CD4-positive, alpha-beta T cell treated with Interleukin-10 for 1 hour (primary cell): ENCODE measurements around the gene CORIN.
"Not testable (repeated sequence)": the region's sequence is repeated elsewhere in the genome, so short reads cannot be mapped to it uniquely, and the experiment has no call there.

Experiments used
- DNase-seq: peaks from one replicate; pipeline ENCODE4 v3.0.0-alpha.2; 2020

The CORIN gene

GRCh38 chr4:47624031-47624441 lies 213.8 kb downstream of the CORIN start:
- no peak for DNase-seq

DNA sequence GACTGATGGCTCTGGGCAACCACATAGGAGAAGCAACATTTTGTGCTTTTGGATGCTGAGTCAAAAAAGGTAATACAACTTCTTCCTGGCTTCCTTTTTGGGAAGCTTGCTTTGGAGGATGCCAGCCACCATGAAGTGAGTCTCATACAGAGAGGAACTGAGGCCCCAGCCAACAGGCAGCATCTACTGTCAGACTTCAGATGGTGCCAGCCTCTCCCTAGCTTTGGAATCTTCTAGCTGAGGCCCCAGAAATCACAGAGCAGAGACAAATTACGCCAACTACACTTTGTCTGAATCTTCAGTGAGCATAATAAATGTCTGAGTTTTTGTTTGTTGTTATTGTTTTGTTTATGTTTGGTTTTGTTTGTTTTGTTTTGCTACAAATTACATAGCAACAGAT lies 216.7 kb downstream of the CORIN start:
- DNase-seq, result no peak

- DNase-seq, result no peak
Observed at GRCh38 chr4:47619691-47620090, 218.2 kb downstream of the CORIN start.

DNA sequence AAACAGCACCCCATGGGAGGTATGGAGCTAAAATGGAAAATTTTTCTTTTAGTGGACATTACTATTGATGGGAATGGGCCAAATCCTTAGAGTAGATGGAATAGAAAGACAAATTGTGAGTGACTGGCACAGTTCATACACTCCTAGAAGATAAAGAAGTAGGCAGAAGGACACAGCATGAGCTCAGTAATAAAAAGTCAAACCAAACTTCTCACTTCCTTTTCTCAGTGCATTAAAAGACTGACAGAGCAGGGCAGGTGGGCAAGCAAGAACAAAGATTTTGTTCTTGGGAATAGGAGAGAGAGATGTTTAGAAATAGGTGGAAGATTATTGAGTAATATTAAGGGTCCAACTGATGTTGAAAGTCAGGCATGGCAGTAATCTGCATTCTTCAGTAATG lies 220.3 kb downstream of the CORIN start:
- DNase-seq, result no peak

- DNase-seq, result no peak
Observed at GRCh38 chr4:47615385-47615784, 222.5 kb downstream of the CORIN start.

DNA sequence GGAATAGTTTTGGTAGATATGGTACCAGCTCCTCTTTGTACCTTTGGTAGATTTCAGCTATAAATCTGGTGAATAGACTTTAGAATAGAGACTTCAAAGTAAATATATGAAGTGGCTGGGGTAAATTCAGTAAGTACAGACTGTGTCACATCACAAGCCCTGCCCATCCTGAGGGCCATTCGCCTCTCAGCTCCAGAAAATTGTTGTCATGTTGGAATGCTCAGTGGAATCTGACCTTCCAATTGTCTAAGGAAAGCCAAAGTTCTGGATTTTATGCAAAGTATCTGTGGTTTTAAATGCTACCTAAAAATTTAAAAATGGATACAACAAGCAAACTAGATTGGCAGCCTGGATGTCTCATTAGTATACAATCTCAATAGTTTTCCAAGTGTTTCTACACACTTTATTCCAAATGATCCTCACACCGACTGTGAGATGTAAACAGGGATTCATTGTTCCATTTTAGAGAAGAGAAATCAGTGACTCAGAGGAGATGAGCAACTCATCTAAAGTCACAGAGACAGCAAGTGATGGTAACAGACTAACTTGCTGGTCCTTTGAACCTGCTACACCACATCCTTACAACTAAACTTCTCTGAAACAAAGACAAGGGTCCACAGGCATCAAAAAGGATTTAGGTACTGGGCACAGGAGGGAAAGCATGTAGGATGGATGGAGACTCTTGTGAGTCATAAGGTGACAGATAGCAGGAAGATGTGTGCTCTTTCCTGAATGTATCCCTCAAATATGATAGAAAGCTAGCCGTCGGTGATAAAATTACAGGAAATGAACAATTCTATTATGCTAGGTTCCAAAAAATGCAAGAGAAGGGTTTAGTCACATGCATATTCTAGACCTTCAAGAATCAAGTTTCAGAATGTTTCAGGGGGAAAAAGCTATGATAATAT lies 225.5 kb downstream of the CORIN start:
- no peak for DNase-seq

DNA sequence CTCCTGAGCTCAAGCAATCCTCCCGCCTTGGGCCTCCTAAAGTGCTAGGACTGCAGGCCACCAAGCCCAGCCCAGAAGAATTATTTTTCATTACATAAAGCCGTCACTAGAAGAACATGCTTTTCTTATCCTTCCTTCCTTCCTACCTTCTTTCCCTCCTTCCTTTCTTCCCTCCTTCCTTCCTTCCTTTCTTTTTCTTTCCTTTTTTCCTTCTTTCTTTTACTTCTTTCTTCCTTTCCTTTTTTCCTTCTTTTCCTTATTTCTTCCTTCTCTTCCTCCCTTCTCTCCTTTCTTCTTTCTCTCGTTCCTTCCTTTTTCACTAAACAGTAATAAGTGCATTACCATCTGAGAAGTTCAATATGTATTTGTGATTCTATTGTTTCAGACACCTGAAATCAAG lies 231.4 kb downstream of the CORIN start:
- no peak for DNase-seq

GRCh38 chr4:47598896-47599295 lies 239.0 kb downstream of the CORIN start:
- no peak for DNase-seq

- no peak for DNase-seq
Observed at GRCh38 chr4:47598320-47598719, 239.5 kb downstream of the CORIN start.

DNA sequence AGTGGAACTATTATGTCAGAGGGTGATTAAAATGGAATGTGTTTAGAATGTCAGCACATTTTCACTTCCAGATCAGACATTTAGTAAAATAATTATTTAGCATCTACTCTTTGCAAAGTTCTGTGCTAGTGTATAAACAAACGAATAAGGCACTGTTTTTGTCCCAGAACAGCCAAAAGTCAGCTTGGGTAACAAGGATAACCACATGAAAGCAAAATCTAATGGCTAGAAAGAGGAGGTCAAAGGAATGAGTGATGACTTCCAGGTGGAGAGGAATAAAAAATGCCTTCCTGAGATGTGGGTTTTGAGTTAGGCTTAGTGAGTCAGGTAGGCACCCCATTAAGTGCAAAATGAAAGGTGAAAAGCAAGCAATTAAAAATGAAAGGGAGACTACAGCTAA lies 240.2 kb downstream of the CORIN start:
- DNase-seq, result no peak

GRCh38 chr4:47590325-47590724 lies 247.5 kb downstream of the CORIN start:
- no peak for DNase-seq

GRCh38 chr4:47579235-47579634 lies 258.6 kb downstream of the CORIN start:
- no peak for DNase-seq

DNA sequence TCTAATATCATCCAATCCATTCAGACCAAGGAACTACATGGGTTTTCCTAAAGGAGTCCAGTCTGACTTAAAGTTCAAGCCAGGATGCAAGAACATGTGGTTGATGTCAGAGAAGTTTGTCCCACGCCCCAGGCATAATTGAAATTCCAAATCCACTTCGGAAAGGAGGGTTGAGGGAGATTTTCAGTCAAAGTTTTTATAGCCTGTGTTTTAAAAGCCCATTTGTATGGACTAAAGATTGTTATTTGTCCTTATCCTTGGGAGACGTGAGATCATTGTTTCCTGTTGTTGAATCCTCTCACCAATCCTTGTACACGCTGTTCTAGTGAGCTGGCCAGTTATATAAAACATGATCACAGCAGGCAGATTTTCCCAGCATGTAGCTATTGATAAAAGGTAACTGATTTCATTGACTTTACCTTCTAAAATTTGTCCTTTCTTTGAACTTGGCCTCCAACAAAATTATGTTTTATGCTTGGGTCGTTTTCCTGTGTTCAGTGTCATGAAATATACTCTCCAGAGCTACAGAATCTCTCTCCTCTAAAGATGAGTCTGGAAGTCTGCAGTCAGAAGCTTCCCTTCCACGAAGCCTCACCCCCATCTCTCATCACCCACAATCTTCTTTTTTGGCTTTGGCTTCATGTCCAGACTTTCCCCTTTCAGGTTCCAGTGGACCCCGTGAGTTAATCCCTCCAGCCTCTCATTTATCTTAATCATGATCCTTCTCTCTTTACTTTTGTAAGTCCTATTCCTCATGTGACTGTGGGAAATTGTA lies 259.9 kb downstream of the CORIN start:
- DNase-seq, result no peak

GRCh38 chr4:47572981-47573380 lies 264.9 kb downstream of the CORIN start:
- DNase-seq, result no peak

DNA sequence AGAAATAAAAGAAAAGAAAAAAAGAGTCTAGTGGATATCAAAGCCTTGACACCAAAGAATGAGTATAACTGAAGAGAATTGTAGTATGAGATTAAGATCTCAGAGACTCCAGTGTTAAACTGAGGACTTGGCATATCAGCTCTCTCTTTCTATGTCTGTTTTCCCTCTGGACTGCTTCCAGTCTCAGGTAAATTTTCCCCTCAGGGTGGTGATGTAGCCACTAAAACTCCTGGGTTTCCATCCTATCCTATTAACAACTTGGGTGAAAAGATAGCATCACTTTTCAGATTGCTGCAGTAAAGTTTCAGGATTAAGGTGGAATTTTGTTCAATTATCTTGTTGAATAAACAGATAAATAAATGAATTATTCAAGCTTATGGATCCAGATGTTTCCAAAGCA lies 267.1 kb downstream of the CORIN start:
- no peak for DNase-seq

- no peak for DNase-seq
Observed at GRCh38 chr4:47567511-47567910, 270.4 kb downstream of the CORIN start.

DNA sequence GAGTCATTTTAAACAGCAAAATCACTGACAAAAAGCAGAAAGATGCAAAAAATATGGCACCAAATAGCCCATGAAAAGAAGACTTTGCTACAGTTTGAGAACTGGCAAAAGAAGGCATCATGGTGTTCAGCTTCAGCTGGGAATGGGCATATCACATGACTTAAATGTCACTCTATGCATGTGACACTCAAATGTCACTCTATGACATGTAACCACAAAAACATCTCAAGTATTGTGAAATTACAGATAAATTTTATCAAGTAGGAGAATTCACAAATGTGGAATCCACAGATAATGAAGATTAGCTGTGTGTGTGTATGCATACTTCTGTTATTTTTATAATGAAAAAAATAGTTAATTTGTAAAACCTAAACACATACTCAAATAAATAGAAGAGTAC lies 270.9 kb downstream of the CORIN start:
- DNase-seq, result no peak

- DNase-seq, result no peak
Observed at GRCh38 chr4:47566566-47566965, 271.3 kb downstream of the CORIN start.

- DNase-seq, result no peak
Observed at GRCh38 chr4:47562297-47562696, 275.6 kb downstream of the CORIN start.

DNA sequence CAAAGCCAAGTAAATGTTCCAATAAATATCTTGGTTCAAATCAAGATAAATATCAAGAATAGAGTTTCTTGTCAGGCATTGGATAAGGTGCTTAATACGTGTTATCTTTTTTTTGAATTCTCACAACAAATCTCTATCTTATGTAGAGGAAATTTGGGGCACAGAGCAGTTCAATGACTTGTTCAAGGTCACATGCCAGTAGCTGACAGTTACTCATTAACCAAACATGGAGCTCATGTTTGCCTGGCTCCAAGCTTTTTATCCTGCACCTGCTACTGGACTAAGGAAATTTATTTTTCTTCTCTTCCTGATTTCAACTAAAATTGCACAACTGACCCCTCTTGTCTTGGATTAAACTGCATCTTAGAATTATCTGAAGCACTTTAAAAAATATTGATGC lies 276.5 kb downstream of the CORIN start:
- DNase-seq, result no peak

DNA sequence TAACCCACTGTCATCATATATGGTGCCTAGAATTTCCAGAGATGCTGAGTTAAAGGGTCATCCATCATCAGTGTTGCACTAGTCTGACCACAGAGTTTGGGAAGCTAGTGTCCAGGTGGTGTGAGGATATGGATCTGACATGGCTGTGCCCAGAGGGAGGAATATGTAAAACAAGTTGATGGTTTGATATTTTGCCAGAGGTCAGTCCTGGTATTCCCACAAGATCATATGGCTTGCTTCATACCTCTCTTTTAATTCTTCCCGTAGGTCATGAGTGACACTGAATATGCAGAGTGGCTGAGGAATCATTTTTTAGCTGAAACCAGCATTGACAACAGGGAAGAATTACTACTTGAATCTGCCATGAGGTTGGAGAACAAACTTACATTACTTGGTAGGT lies 277.2 kb downstream of the CORIN start:
- DNase-seq, result no peak

- DNase-seq, result no peak
Observed at GRCh38 chr4:47557255-47557654, 280.6 kb downstream of the CORIN start.

- not testable (repeated sequence) for DNase-seq
Observed at GRCh38 chr4:47555920-47556319, 281.9 kb downstream of the CORIN start.
